Sigmoid colon (tissue), 7 donors: Measurements from ENCODE around the gene KRTAP19-3. TPM values are rescaled to one million over a fixed set of nuclear protein-coding genes. Genes with fewer than 3 reads are reported as not detected.

Experiments used
- DNase-seq: peaks from one replicate; pipeline ENCODE4 v3.0.0-alpha.2; 2019
- H3K27ac ChIP-seq, 4 donors: fragments of 200-600 bp; sonication (generic); one replicate each; pipeline ENCODE4 v1.5.1; 2016 to 2019; ENCODE audit warnings: mild to moderate bottlenecking in 1 of 4
- H3K27me3 ChIP-seq, 3 donors: fragments of 200-600 bp; sonication (generic); one replicate each; pipeline ENCODE4 v1.5.1; 2019; ENCODE audit warnings: mild to moderate bottlenecking in 1 of 3
- H3K36me3 ChIP-seq, 4 donors: fragments of 200-600 bp; sonication (generic); one replicate each; pipeline ENCODE4 v1.5.1; 2016 to 2019
- H3K4me1 ChIP-seq, 4 donors: fragments of 200-600 bp; sonication (generic); one replicate each; pipeline ENCODE4 v1.5.1; 2017 to 2019
- H3K4me3 ChIP-seq, 4 donors: fragments of 200-600 bp; sonication (generic); one replicate each; pipeline ENCODE4 v1.5.1; 2017 to 2019; ENCODE audit warnings: mild to moderate bottlenecking in 2 of 4, moderate library complexity in 1 of 4
- H3K9me3 ChIP-seq, 4 donors: fragments of 200-600 bp in 3 of 4; sonication (generic) in 3 of 4; one replicate each; pipeline versions ENCODE4 v1.5.1 to v1.6.1; 2013 to 2019
- CTCF ChIP-seq, 4 experiments: fragments of 450-650 bp in 3 of 4; fragments of 200-600 bp in 1 of 4; IDR thresholded peaks; one replicate each; pipeline ENCODE4 v1.5.1; 2016 to 2019; ENCODE audit warnings: antibody characterized with exemption in 4 of 4, mild to moderate bottlenecking in 3 of 4, moderate library complexity in 2 of 4
- EP300 ChIP-seq, 4 donors: sonication (generic); formaldehyde crosslinking; IDR thresholded peaks; one replicate each; pipeline ENCODE4 v1.6.1; 2017; ENCODE audit warnings: antibody characterized with exemption in 4 of 4
- POLR2A ChIP-seq, 2 donors: fragments of 450-650 bp; IDR thresholded peaks; one replicate each; pipeline ENCODE4 v1.6.1; 2016; ENCODE audit warnings: antibody characterized with exemption in 2 of 2, mild to moderate bottlenecking in 2 of 2, moderate library complexity in 2 of 2
- POLR2AphosphoS5 ChIP-seq, 4 donors: sonication (generic); formaldehyde crosslinking; IDR thresholded peaks; one replicate each; pipeline ENCODE4 v1.6.1; 2017; ENCODE audit warnings: antibody characterized with exemption in 4 of 4
- WGBS, 2 donors: extraction: QIAGEN DNeasy Blood & Tissue Kit; methylation state at CpG; one replicate each; pipeline ENCODE4 v1.1.7; 2013; 5-methylcytosine and 5-hydroxymethylcytosine counted together
- intact Hi-C: fragments of 100-400 bp; cut with DNase I; formaldehyde crosslinking; loops from one replicate; pipeline ENCODE4 v1.15.1; 2023
- polyA plus RNA-seq, 3 donors: library from polyadenylated mRNA; stranded (reverse); fragments of 200-250 nt; gene quantifications; one replicate each; pipeline ENCODE4 v1.2.3, GENCODE V29; 2013
- small RNA-seq, 3 donors: library from RNA; depleted of rRNA; stranded (forward); fragments of <200 nt; gene quantifications; one replicate each; pipeline ENCODE3, GENCODE V24; 2016
- total RNA-seq, 4 donors: library from RNA; depleted of rRNA; stranded (reverse); fragments of >200 nt; gene quantifications; one replicate each; pipeline ENCODE4 v1.1.0, GENCODE V29; 2016
- donor health status: healthy with polysubstance abuse.
- donor health status: Bipolar disorder and iron deficiency.
- donor health status: healthy.

Gene KRTAP19-3
- total and polyA plus RNA-seq, 7 donors = not detected

DNA sequence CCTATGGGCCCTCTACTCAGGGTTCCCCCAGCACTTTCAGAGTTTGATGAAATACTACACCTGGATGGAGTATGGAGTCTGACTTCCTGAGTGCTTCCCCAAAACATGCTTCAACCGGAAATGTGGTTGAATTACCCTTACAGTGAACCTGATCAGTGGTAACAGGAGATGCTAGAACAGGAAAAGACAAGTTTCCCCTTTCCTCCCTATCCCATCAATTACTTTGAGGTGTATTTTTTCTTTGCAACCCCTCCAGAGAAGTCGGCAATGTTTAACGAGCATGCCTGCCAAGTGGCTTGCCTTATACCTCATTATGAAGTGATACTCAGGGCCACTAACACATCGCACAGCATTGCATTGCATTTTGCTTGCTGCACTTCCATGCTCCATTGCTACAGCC is 44.8 kb downstream of the KRTAP19-3 start:
- H3K4me1 ChIP-seq = no peaks in the 10 kb centered on the region
- H3K4me3 ChIP-seq = no peak overlapping the region
- no peak for DNase-seq
- intact Hi-C loops = no loop called here
- no peaks in the 10 kb centered on the region for H3K9me3 ChIP-seq
- WGBS, 2 donors = 38 to 57% methylated on average over 4 of the region's 4 CpGs
- no peak for TF ChIP-seq POLR2AphosphoS5 (IDR thresholded peaks at IDR 0.05)
- no peak for TF ChIP-seq EP300 (IDR thresholded peaks at IDR 0.05)
- TF ChIP-seq CTCF (IDR thresholded peaks at IDR 0.05) = no peak
- TF ChIP-seq POLR2A (IDR thresholded peaks at IDR 0.05) = no peak
- H3K36me3 ChIP-seq = no peaks in the 10 kb centered on the region
- H3K27ac ChIP-seq = no peak overlapping the region
- no peaks in the 10 kb centered on the region for H3K27me3 ChIP-seq

DNA sequence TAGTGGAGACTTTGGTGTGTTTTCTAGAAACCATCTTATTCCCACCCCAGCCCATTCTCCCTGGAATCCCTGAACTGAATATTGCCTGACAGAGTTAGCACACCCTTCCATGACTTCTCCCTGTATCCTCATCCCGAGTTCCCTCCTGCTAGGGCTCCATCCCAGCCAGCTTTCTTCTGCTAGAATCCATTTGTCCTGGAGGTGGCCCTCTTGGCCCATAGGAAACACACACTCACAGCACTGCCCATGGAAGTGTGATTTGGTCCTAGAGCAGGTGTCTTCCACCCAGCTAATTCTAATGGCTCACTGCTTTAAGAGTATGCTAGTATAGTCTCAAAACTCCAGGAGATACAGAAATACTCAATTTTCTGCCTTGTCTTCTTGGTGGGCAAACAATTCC is 47.6 kb downstream of the KRTAP19-3 start:
- no peak for TF ChIP-seq POLR2AphosphoS5 (IDR thresholded peaks at IDR 0.05)
- TF ChIP-seq CTCF (IDR thresholded peaks at IDR 0.05) = no peak
- TF ChIP-seq EP300 (IDR thresholded peaks at IDR 0.05) = no peak
- TF ChIP-seq POLR2A (IDR thresholded peaks at IDR 0.05) = no peak
- WGBS, 2 donors = 49 to 60% methylated on average over 1 of the region's 1 CpG
- Histone ChIP-seq H3K27me3 (no peaks in the 10 kb centered on the region), H3K4me3 (no peak overlapping the region), H3K27ac (no peak overlapping the region), H3K9me3 (no peaks in the 10 kb centered on the region), H3K36me3 (no peaks in the 10 kb centered on the region), H3K4me1 (no peaks in the 10 kb centered on the region)
- no peak for DNase-seq
- intact Hi-C loops = no loop called here

GRCh38 chr21:30443226-30443625 is 48.6 kb downstream of the KRTAP19-3 start:
- Histone ChIP-seq H3K9me3 (no peaks in the 10 kb centered on the region), H3K4me3 (no peak overlapping the region), H3K36me3 (no peaks in the 10 kb centered on the region), H3K4me1 (no peaks in the 10 kb centered on the region), H3K27me3 (no peaks in the 10 kb centered on the region), H3K27ac (no peak overlapping the region)
- TF ChIP-seq EP300 (IDR thresholded peaks at IDR 0.05) (no peak), CTCF (IDR thresholded peaks at IDR 0.05) (no peak), POLR2A (IDR thresholded peaks at IDR 0.05) (no peak), POLR2AphosphoS5 (IDR thresholded peaks at IDR 0.05) (no peak)
- DNase-seq = no peak
- intact Hi-C loops = no loop called here

Small RNA genes lying within 50 kb of the gene (small RNA-seq; reads per million reads assigned to genes)
- gene AP000567.1 = 0 reads per million in 3 donors
- gene KRTAP19-10P = 0 reads per million in 3 donors
- 0 reads per million in 3 donors for gene KRTAP19-11P
- gene KRTAP19-9P = 0 reads per million in 3 donors

Other genes starting within 250 kb of the KRTAP19-3 start
- not detected for gene KRTAP24-1, start 209.1 kb downstream of the KRTAP19-3 start, total RNA-seq
- gene KRTAP24-1, start 209.1 kb downstream of the KRTAP19-3 start, polyA plus RNA-seq = not detected
- not detected for gene KRTAP25-1, start 202.5 kb downstream of the KRTAP19-3 start, total RNA-seq
- gene KRTAP25-1, start 202.5 kb downstream of the KRTAP19-3 start, polyA plus RNA-seq = not detected
- not detected for gene KRTAP26-1, start 171.7 kb downstream of the KRTAP19-3 start, total RNA-seq
- gene KRTAP26-1, start 171.7 kb downstream of the KRTAP19-3 start, polyA plus RNA-seq = not detected
- not detected for gene KRTAP27-1, start 154.3 kb downstream of the KRTAP19-3 start, total RNA-seq
- not detected for gene KRTAP27-1, start 154.3 kb downstream of the KRTAP19-3 start, polyA plus RNA-seq
- not detected for gene KRTAP23-1, start 143.4 kb downstream of the KRTAP19-3 start, total RNA-seq
- gene KRTAP23-1, start 143.4 kb downstream of the KRTAP19-3 start, polyA plus RNA-seq = not detected
- not detected for gene KRTAP13-2, start 119.7 kb downstream of the KRTAP19-3 start, total RNA-seq
- 1 to 10 TPM; 1.8 to 6.0 (median 2.4) TPM for gene KRTAP13-2, start 119.7 kb downstream of the KRTAP19-3 start, polyA plus RNA-seq
- not detected for gene KRTAP13-1, start 96.0 kb downstream of the KRTAP19-3 start, total RNA-seq
- gene KRTAP13-1, start 96.0 kb downstream of the KRTAP19-3 start, polyA plus RNA-seq = not detected
- gene KRTAP13-3, start 66.1 kb downstream of the KRTAP19-3 start, total RNA-seq = not detected
- not detected for gene KRTAP13-3, start 66.1 kb downstream of the KRTAP19-3 start, polyA plus RNA-seq
- not detected for gene KRTAP13-4, start 61.8 kb downstream of the KRTAP19-3 start, total RNA-seq
- gene KRTAP13-4, start 61.8 kb downstream of the KRTAP19-3 start, polyA plus RNA-seq = not detected
- gene KRTAP15-1, start 51.7 kb downstream of the KRTAP19-3 start, total RNA-seq = not detected
- not detected for gene KRTAP15-1, start 51.7 kb downstream of the KRTAP19-3 start, polyA plus RNA-seq
- gene KRTAP19-1, start 11.6 kb downstream of the KRTAP19-3 start, total RNA-seq = not detected
- gene KRTAP19-1, start 11.6 kb downstream of the KRTAP19-3 start, polyA plus RNA-seq = not detected
- not detected for gene KRTAP19-2, start 4.6 kb downstream of the KRTAP19-3 start, total RNA-seq
- gene KRTAP19-2, start 4.6 kb downstream of the KRTAP19-3 start, polyA plus RNA-seq = not detected
- not detected for gene KRTAP19-4, start 5.2 kb upstream of the KRTAP19-3 start, total RNA-seq
- not detected for gene KRTAP19-4, start 5.2 kb upstream of the KRTAP19-3 start, polyA plus RNA-seq
- not detected for gene KRTAP19-5, start 10.1 kb upstream of the KRTAP19-3 start, total RNA-seq
- gene KRTAP19-5, start 10.1 kb upstream of the KRTAP19-3 start, polyA plus RNA-seq = not detected
- gene KRTAP19-6, start 49.9 kb upstream of the KRTAP19-3 start, total RNA-seq = not detected
- gene KRTAP19-6, start 49.9 kb upstream of the KRTAP19-3 start, polyA plus RNA-seq = not detected
- not detected for gene KRTAP19-7, start 69.3 kb upstream of the KRTAP19-3 start, total RNA-seq
- not detected for gene KRTAP19-7, start 69.3 kb upstream of the KRTAP19-3 start, polyA plus RNA-seq
- not detected for gene KRTAP22-2, start 98.4 kb upstream of the KRTAP19-3 start, total RNA-seq
- gene KRTAP22-2, start 98.4 kb upstream of the KRTAP19-3 start, polyA plus RNA-seq = not detected
- gene KRTAP6-3, start 100.4 kb upstream of the KRTAP19-3 start, total RNA-seq = not detected
- not detected for gene KRTAP6-3, start 100.4 kb upstream of the KRTAP19-3 start, polyA plus RNA-seq
- not detected for gene KRTAP6-2, start 106.9 kb upstream of the KRTAP19-3 start, total RNA-seq
- not detected for gene KRTAP6-2, start 106.9 kb upstream of the KRTAP19-3 start, polyA plus RNA-seq
- not detected for gene KRTAP22-1, start 109.1 kb upstream of the KRTAP19-3 start, total RNA-seq
- gene KRTAP22-1, start 109.1 kb upstream of the KRTAP19-3 start, polyA plus RNA-seq = not detected
- not detected for gene KRTAP6-1, start 121.9 kb upstream of the KRTAP19-3 start, total RNA-seq
- gene KRTAP6-1, start 121.9 kb upstream of the KRTAP19-3 start, polyA plus RNA-seq = not detected
- gene KRTAP20-1, start 124.4 kb upstream of the KRTAP19-3 start, total RNA-seq = not detected
- not detected for gene KRTAP20-1, start 124.4 kb upstream of the KRTAP19-3 start, polyA plus RNA-seq
- gene KRTAP20-4, start 128.6 kb upstream of the KRTAP19-3 start, total RNA-seq = not detected
- gene KRTAP20-4, start 128.6 kb upstream of the KRTAP19-3 start, polyA plus RNA-seq = not detected
- gene KRTAP20-2, start 143.2 kb upstream of the KRTAP19-3 start, total RNA-seq = not detected
- not detected for gene KRTAP20-2, start 143.2 kb upstream of the KRTAP19-3 start, polyA plus RNA-seq
- gene KRTAP20-3, start 150.9 kb upstream of the KRTAP19-3 start, total RNA-seq = not detected
- not detected for gene KRTAP20-3, start 150.9 kb upstream of the KRTAP19-3 start, polyA plus RNA-seq
- not detected for gene KRTAP21-3, start 226.8 kb upstream of the KRTAP19-3 start, total RNA-seq
- gene KRTAP21-3, start 226.8 kb upstream of the KRTAP19-3 start, polyA plus RNA-seq = not detected